ENCODE results near the gene PPIF. TPM values are rescaled to one million over a fixed set of nuclear protein-coding genes. Genes with fewer than 3 reads are reported as not detected.

PPIF gene
- total and polyA plus RNA-seq, 4 donors: 22.2 to 84.3 (median 60.0) TPM

DNA sequence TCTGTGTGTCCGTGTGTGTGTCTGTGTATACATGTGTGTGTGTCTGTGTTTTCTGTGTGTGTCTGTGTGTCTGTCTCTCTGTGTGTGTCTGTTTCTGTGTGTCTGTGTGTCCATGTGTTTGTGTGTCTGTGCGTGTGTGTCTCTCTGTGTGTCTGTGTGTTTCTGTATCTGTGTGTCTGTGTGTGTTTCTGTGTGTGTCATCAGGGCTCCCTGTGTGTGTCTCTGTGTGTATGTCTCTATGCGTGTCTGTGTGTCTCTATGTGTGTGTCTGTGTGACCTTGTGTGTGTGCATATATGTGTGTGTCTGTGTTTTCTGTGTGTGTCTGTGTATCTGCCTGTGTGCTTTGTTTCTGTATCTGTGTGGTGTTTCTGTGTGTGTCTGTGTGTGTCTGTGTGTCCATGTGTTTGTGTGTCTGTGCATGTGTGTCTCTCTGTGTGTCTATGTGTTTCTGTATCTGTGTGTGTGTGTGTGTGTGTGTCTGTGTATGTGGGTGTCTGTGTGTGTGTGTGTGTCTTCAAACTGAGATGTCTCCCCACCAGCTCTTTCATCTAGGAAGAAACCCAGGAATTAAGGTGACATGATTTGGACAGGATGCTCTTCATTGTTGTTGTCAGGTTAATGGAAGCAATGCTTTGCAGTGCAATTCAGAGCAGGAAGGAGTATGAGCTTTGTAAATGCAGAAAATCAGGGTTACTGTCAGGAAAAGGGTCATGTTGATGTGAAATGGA, 20.7 kb upstream of the PPIF start:
- Histone ChIP-seq H3K9me3 (ENCODE audit: control insufficient read depth in 4 of 4, low read length in 3 of 4) (no peaks in the 10 kb centered on the region), H3K9ac (ENCODE audit: low read depth in 1 of 2, low read length in 2 of 2) (no peak overlapping the region), H3K4me1 (ENCODE audit: control insufficient read depth in 4 of 4, insufficient read depth in 4 of 4, low read length in 3 of 4) (no peaks in the 10 kb centered on the region), H3K27me3 (ENCODE audit: control insufficient read depth in 4 of 4, insufficient read depth in 4 of 4, low read length in 3 of 4) (no peaks in the 10 kb centered on the region), H3K36me3 (ENCODE audit: control insufficient read depth in 4 of 4, insufficient read depth in 3 of 4, low read depth in 1 of 4, low read length in 3 of 4) (no peaks in the 10 kb centered on the region), H3K4me3 (ENCODE audit: low read depth in 1 of 3, low read length in 3 of 3) (no peak overlapping the region), H3K27ac (ENCODE audit: low read depth in 1 of 2, low read length in 2 of 2) (no peak overlapping the region)
- DNase-seq (ENCODE audit: low spot score): no peak
- TF ChIP-seq SP1 (IDR thresholded peaks at IDR 0.05): no peak
- TF ChIP-seq HNF4G (IDR thresholded peaks at IDR 0.05): no peak
- no peak for TF ChIP-seq EGR1 (IDR thresholded peaks at IDR 0.05; ENCODE audit: low read depth in 2 of 2)
- TF ChIP-seq FOXA1 (IDR thresholded peaks at IDR 0.05): no peak
- no peak for TF ChIP-seq YY1 (IDR thresholded peaks at IDR 0.05)
- TF ChIP-seq JUND (IDR thresholded peaks at IDR 0.05): no peak
- TF ChIP-seq, protein P1, sequence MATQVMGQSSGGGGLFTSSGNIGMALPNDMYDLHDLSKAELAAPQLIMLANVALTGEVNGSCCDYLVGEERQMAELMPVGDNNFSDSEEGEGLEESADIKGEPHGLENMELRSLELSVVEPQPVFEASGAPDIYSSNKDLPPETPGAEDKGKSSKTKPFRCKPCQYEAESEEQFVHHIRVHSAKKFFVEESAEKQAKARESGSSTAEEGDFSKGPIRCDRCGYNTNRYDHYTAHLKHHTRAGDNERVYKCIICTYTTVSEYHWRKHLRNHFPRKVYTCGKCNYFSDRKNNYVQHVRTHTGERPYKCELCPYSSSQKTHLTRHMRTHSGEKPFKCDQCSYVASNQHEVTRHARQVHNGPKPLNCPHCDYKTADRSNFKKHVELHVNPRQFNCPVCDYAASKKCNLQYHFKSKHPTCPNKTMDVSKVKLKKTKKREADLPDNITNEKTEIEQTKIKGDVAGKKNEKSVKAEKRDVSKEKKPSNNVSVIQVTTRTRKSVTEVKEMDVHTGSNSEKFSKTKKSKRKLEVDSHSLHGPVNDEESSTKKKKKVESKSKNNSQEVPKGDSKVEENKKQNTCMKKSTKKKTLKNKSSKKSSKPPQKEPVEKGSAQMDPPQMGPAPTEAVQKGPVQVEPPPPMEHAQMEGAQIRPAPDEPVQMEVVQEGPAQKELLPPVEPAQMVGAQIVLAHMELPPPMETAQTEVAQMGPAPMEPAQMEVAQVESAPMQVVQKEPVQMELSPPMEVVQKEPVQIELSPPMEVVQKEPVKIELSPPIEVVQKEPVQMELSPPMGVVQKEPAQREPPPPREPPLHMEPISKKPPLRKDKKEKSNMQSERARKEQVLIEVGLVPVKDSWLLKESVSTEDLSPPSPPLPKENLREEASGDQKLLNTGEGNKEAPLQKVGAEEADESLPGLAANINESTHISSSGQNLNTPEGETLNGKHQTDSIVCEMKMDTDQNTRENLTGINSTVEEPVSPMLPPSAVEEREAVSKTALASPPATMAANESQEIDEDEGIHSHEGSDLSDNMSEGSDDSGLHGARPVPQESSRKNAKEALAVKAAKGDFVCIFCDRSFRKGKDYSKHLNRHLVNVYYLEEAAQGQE (IDR thresholded peaks at IDR 0.05): no peak
- TF ChIP-seq, protein P2, sequence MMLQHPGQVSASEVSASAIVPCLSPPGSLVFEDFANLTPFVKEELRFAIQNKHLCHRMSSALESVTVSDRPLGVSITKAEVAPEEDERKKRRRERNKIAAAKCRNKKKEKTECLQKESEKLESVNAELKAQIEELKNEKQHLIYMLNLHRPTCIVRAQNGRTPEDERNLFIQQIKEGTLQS (IDR thresholded peaks at IDR 0.05): no peak
- TF ChIP-seq, protein P3, sequence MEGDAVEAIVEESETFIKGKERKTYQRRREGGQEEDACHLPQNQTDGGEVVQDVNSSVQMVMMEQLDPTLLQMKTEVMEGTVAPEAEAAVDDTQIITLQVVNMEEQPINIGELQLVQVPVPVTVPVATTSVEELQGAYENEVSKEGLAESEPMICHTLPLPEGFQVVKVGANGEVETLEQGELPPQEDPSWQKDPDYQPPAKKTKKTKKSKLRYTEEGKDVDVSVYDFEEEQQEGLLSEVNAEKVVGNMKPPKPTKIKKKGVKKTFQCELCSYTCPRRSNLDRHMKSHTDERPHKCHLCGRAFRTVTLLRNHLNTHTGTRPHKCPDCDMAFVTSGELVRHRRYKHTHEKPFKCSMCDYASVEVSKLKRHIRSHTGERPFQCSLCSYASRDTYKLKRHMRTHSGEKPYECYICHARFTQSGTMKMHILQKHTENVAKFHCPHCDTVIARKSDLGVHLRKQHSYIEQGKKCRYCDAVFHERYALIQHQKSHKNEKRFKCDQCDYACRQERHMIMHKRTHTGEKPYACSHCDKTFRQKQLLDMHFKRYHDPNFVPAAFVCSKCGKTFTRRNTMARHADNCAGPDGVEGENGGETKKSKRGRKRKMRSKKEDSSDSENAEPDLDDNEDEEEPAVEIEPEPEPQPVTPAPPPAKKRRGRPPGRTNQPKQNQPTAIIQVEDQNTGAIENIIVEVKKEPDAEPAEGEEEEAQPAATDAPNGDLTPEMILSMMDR (IDR thresholded peaks at IDR 0.05; ENCODE audit: low read depth, low read length, missing input control): no peak
- TF ChIP-seq, protein P4, sequence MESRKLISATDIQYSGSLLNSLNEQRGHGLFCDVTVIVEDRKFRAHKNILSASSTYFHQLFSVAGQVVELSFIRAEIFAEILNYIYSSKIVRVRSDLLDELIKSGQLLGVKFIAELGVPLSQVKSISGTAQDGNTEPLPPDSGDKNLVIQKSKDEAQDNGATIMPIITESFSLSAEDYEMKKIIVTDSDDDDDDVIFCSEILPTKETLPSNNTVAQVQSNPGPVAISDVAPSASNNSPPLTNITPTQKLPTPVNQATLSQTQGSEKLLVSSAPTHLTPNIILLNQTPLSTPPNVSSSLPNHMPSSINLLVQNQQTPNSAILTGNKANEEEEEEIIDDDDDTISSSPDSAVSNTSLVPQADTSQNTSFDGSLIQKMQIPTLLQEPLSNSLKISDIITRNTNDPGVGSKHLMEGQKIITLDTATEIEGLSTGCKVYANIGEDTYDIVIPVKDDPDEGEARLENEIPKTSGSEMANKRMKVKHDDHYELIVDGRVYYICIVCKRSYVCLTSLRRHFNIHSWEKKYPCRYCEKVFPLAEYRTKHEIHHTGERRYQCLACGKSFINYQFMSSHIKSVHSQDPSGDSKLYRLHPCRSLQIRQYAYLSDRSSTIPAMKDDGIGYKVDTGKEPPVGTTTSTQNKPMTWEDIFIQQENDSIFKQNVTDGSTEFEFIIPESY (IDR thresholded peaks at IDR 0.05): no peak
- no peak for TF ChIP-seq NR2F2 (IDR thresholded peaks at IDR 0.05)
- TF ChIP-seq, protein P5, sequence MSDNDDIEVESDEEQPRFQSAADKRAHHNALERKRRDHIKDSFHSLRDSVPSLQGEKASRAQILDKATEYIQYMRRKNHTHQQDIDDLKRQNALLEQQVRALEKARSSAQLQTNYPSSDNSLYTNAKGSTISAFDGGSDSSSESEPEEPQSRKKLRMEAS (IDR thresholded peaks at IDR 0.05): no peak
- no peak for TF ChIP-seq RXRA (IDR thresholded peaks at IDR 0.05)
- 81% methylated on average over 3 of the region's 3 CpGs for WGBS

DNA sequence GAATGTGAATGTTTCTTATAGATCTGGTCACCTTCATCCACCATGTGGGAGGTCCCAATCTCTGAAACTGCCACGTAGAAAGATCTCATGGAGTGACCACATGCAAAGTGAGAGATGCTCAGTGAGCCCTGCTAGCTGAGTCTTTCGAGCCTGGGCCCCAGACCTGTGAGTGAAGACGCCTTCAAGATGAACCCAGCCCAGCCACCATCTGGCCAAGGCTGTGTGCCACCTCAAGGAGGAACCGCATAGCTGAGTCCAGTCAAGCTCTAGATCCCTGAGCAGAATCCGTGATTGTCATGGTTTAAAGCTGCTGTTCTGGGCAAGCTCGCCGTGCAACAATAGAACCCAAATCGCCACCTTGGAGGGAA, 20.2 kb upstream of the PPIF start:
- no peaks in the 10 kb centered on the region for H3K9me3 ChIP-seq (ENCODE audit: control insufficient read depth in 4 of 4, low read length in 3 of 4)
- TF ChIP-seq EGR1 (IDR thresholded peaks at IDR 0.05; ENCODE audit: low read depth in 2 of 2): no peak
- TF ChIP-seq, protein P2 (IDR thresholded peaks at IDR 0.05): no peak
- no peak for TF ChIP-seq YY1 (IDR thresholded peaks at IDR 0.05)
- TF ChIP-seq SP1 (IDR thresholded peaks at IDR 0.05): no peak
- TF ChIP-seq, protein P1 (IDR thresholded peaks at IDR 0.05): no peak
- TF ChIP-seq RXRA (IDR thresholded peaks at IDR 0.05): no peak
- no peak for TF ChIP-seq FOXA1 (IDR thresholded peaks at IDR 0.05)
- H3K4me1 ChIP-seq (ENCODE audit: control insufficient read depth in 4 of 4, insufficient read depth in 4 of 4, low read length in 3 of 4): no peaks in the 10 kb centered on the region
- no peak overlapping the region for H3K27ac ChIP-seq (ENCODE audit: low read depth in 1 of 2, low read length in 2 of 2)
- no peak overlapping the region for H3K4me3 ChIP-seq (ENCODE audit: low read depth in 1 of 3, low read length in 3 of 3)
- no peaks in the 10 kb centered on the region for H3K36me3 ChIP-seq (ENCODE audit: control insufficient read depth in 4 of 4, insufficient read depth in 3 of 4, low read depth in 1 of 4, low read length in 3 of 4)
- H3K9ac ChIP-seq (ENCODE audit: low read depth in 1 of 2, low read length in 2 of 2): no peak overlapping the region
- 89% methylated on average over 8 of the region's 8 CpGs for WGBS
- no peaks in the 10 kb centered on the region for H3K27me3 ChIP-seq (ENCODE audit: control insufficient read depth in 4 of 4, insufficient read depth in 4 of 4, low read length in 3 of 4)
- no peak for DNase-seq (ENCODE audit: low spot score)
